Activated T-helper 17 cell treated with anti-CD3 and anti-CD28 coated beads, Interleukin-2, amount 50 U/mL, for 72 hours (primary cell): ENCODE results near the gene IL2RA. TPM values are rescaled to one million over a fixed set of nuclear protein-coding genes. Genes with fewer than 3 reads are reported as not detected.

ENCODE experiments used
- ATAC-seq: fragments of 150-1000 bp; cut with Tn5 transposase; replicated peaks from 2 replicates; pipeline ENCODE4 v1.10.0; 2021; ENCODE audit warnings: mild to moderate bottlenecking, moderate library complexity
- H3K27ac Mint-ChIP-seq: one replicate; pipeline ENCODE4 v1.8.0; 2022; ENCODE audit warnings: mixed read lengths
- H3K27me3 Mint-ChIP-seq: one replicate; pipeline ENCODE4 v1.8.0; 2022; ENCODE audit warnings: mixed read lengths
- H3K36me3 Mint-ChIP-seq: one replicate; pipeline ENCODE4 v1.8.0; 2022; ENCODE audit warnings: low read depth, mild to moderate bottlenecking, mixed read lengths
- H3K4me1 Mint-ChIP-seq: one replicate; pipeline ENCODE4 v1.8.0; 2022; ENCODE audit warnings: mixed read lengths
- H3K4me3 Mint-ChIP-seq: one replicate; pipeline ENCODE4 v1.8.0; 2022; ENCODE audit warnings: mild to moderate bottlenecking, mixed read lengths
- H3K9me3 Mint-ChIP-seq: one replicate; pipeline ENCODE4 v1.8.0; 2022; ENCODE audit warnings: mixed read lengths
- total RNA-seq, 2 donors: library from RNA; stranded (reverse); gene quantifications; one replicate each; pipeline ENCODE4 v1.2.3, GENCODE V29; 2022

IL2RA gene
- total RNA-seq, 2 donors from 2014 or later: 1,342 to 1,348 TPM

DNA sequence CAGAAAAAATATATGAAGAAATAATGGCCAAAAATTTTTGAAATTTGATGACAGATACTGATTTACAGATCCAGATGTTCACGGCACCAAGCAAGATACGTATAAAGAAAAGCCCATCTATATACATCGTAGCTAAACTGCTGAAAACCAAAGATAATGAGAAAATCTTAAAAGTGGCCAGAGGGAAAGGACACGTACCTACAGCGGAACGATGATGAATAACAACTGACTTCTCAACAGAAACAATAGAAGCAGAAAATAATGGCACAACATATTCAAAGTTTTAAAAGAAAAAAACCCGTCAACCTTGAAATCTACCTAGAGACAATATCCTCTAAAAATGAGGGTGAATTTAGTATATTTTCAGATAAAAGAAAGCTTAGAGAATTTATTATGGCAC, 31.9 kb downstream of the IL2RA start:
- no peak for ATAC-seq
- Mint-ChIP-seq H3K4me1 (peaks cover 38% of the 10 kb centered on the region), H3K27ac (peak overlapping the region; percentile 30), H3K9me3 (no peaks in the 10 kb centered on the region), H3K4me3 (peak overlapping the region; percentile 9), H3K27me3 (no peaks in the 10 kb centered on the region), H3K36me3 (peaks cover 100% of the 10 kb centered on the region)

DNA sequence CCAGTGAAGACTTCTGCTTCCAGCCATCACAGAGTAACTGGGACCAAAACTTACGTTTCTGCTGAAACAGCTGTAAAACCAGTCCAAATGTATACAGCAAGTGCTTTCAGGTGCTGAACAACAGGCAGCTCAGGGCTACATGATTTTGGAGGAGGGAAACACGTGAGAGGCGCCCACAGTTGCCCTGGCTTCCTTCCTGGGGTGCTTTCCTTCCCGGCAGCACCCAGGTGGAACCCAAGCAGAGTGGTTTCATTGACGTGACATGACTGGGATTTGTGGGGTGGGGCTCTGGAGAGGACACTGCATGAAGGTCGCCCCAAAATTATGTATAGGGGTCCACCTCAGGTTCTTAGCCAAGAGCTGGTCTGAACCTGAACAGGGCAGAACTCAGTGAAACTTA, 34.2 kb downstream of the IL2RA start:
- Mint-ChIP-seq H3K27ac (peak overlapping the region; percentile 62), H3K4me3 (peak overlapping the region; percentile 23), H3K9me3 (no peaks in the 10 kb centered on the region), H3K4me1 (peaks cover 40% of the 10 kb centered on the region), H3K27me3 (no peaks in the 10 kb centered on the region), H3K36me3 (peaks cover 100% of the 10 kb centered on the region)
- no peak for ATAC-seq

DNA sequence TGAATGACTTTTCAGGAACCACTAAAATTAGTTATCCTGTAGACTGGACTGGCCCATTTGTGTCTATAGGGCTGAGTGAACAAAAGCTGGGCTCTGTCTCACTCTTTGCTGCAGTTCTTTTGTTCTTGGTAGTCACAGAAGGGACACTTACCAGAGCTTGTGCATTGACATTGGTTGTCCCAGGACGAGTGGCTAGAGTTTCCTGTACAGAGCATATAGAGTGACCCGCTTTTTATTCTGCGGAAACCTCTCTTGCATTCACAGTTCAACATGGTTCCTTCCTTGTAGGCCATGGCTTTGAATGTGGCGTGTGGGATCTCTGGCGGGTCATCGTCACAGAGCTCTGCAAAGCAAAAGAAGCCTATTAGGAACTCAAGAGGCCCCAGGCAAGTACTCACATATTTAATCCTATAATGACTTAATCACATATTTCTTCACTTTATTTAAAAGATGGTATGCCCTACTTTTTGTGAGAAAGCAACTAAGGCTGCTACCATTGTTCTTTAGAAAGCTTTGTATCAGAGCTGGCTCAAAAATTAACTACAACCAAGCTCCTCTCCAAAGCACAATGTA, 36.4 kb downstream of the IL2RA start:
- H3K4me3 Mint-ChIP-seq: no peak overlapping the region
- no peak for ATAC-seq
- peaks cover 100% of the 10 kb centered on the region for H3K36me3 Mint-ChIP-seq
- H3K27ac Mint-ChIP-seq: peak overlapping the region; percentile 62
- H3K27me3 Mint-ChIP-seq: no peaks in the 10 kb centered on the region
- H3K4me1 Mint-ChIP-seq: peaks cover 56% of the 10 kb centered on the region
- no peaks in the 10 kb centered on the region for H3K9me3 Mint-ChIP-seq

DNA sequence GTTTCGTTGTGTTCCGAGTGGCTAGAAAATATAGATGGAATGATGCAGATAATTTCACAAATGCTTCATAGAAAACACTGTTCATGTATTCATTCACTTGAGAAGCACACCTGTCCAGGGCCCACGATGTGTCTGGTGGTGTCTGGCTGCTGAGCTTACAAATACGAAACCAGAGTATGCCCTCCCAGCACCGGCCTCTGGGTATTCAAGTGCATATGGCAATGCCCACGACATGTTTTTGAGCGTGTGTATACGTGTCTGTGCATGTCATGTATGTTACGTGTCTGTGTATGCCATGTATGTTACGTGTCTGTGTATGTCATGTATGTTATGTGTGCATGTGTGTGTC, 37.9 kb downstream of the IL2RA start:
- Mint-ChIP-seq H3K27ac (peak overlapping the region; percentile 99), H3K36me3 (peaks cover 100% of the 10 kb centered on the region), H3K27me3 (no peaks in the 10 kb centered on the region), H3K9me3 (no peaks in the 10 kb centered on the region), H3K4me3 (peak overlapping the region; percentile 26), H3K4me1 (peaks cover 52% of the 10 kb centered on the region)
- no peak for ATAC-seq

DNA sequence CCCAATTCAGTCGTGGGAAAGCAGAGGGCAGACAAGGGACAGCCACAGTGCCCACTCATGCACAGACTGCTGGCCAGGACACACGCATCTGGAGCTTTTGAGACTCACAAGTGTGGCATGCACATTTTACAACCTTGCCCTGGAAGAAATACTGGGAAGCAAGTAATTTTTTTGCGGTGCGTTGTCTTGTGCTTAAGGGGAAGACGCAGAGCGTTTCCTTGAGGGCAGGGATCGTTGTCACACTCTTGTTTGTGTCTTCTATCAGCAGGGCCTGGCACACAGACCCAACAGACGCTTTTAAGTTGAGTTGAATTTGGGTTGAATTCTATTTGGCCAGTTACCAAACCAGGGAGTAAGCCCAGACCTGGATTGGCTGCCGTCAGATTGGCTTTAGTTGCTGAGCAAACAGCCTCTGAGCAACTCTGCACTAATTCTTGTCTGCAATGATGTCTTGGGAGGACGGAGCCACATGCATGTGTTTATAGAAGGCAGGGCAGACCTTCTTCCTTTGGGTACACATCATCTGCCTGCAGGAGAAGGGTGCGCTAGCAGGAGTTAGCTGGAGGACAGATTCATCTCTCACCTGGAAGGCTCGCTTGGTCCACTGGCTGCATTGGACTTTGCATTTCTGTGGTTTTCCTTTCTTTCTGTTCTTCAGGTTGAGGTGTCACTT, 38.4 kb downstream of the IL2RA start:
- no peak for ATAC-seq
- Mint-ChIP-seq H3K4me3 (peak overlapping the region; percentile 26), H3K9me3 (peaks cover 5% of the 10 kb centered on the region), H3K4me1 (peaks cover 57% of the 10 kb centered on the region), H3K27me3 (no peaks in the 10 kb centered on the region), H3K36me3 (peaks cover 100% of the 10 kb centered on the region), H3K27ac (peak overlapping the region; percentile 99)

DNA sequence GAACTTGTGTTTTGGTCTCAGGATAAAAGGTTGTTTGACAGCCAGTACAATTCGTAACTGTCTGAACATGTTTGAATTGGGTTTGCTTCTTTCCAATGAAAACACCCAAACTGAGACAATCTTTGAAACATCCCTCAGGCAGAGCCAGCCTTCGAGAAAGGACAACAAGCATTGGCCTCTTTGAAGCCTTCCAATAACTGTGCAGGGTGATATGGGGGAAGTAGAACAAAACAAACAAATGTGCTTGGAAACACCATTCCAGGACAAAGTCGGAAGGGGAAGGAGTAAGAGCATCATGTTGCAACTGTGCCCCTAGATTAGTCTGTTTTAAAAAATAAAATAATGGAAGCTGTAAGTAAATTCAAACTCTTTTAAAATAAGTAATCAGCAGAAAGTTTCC, 39.5 kb downstream of the IL2RA start:
- peaks cover 54% of the 10 kb centered on the region for H3K4me1 Mint-ChIP-seq
- H3K4me3 Mint-ChIP-seq: peak overlapping the region; percentile 39
- no peak for ATAC-seq
- peak overlapping the region; percentile 99 for H3K27ac Mint-ChIP-seq
- peaks cover 5% of the 10 kb centered on the region for H3K9me3 Mint-ChIP-seq
- H3K27me3 Mint-ChIP-seq: no peaks in the 10 kb centered on the region
- peaks cover 100% of the 10 kb centered on the region for H3K36me3 Mint-ChIP-seq

DNA sequence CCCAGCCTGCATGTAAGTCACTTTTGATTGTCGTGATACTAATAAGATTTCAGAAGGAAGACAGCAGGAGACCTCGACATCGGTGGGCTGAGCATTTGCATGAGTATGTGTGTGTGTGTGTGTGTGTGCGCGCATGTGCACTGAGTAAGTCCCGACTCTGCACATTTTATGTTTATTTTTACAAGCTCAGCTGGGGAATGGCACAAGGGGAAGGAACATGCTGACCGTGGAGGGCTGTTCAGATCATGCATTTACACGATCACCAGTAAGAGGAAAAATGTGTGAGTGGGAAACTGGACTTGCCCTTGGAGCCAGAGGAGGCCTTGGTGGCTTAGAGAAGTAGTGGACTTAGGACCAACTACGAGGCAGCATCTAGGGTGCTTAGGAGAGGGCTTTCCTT, 41.3 kb downstream of the IL2RA start:
- no peaks in the 10 kb centered on the region for H3K27me3 Mint-ChIP-seq
- peaks cover 5% of the 10 kb centered on the region for H3K9me3 Mint-ChIP-seq
- H3K27ac Mint-ChIP-seq: peak overlapping the region; percentile 99
- H3K4me1 Mint-ChIP-seq: peaks cover 47% of the 10 kb centered on the region
- peak overlapping the region; percentile 65 for H3K4me3 Mint-ChIP-seq
- no peak for ATAC-seq
- peaks cover 100% of the 10 kb centered on the region for H3K36me3 Mint-ChIP-seq

DNA sequence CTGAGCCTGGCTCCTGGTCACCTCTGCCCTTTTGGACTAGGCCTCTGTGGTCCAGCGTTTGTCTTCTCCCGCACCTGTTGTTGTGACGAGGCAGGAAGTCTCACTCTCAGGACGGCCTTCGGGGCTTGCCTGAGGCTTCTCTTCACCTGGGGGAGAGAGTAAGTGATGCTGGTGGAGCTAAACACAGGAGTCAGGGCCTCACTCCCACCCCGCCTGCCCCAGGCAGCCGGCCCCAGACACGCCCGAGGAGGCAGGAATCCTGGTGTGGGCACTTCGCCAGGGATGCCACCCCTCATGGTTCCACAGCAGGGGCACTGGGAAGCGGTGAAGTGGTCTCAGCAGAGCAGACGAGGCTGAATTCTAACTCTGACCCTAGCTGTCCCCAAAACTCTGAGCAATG, 42.4 kb downstream of the IL2RA start:
- Mint-ChIP-seq H3K4me3 (peak overlapping the region; percentile 65), H3K27ac (peak overlapping the region; percentile 99), H3K36me3 (peaks cover 100% of the 10 kb centered on the region), H3K27me3 (no peaks in the 10 kb centered on the region), H3K9me3 (peaks cover 5% of the 10 kb centered on the region), H3K4me1 (peaks cover 55% of the 10 kb centered on the region)
- peak; percentile 11 for ATAC-seq

DNA sequence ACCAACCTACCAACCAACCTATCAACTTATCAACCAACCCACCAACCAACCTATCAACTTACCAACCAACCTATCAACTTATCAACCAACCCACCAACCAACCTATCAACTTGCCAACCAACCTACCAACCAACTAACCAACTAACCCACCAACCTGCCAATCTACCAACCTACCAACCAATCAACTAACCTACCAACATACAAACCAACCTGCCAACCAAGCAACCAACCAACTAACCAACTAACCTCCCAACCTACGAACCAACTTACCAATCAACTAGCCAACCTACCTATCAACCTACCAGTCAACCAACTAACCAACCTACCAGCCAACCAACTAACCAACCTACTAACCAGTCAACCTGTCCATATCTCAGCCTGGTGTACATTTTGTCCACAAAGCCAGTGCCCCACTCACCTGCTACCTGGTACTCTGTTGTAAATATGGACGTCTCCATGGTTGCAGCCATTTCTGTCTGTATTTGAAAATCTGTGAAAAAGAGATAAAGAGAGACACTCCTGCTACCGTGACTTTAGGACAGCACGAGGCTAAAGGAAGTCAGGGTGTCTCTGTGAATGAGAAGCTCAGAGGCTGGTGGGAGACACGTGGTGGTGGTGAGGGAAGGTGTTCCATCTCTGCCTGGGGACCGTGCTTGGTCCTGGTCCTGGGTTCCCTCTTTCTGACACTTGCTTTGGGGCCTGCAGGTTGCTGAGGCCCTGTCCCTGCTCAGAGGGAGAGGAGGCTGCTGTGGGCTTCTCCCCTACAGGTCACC, 43.0 kb downstream of the IL2RA start:
- Mint-ChIP-seq H3K9me3 (peaks cover 5% of the 10 kb centered on the region), H3K27ac (peak overlapping the region; percentile 99), H3K4me1 (peaks cover 56% of the 10 kb centered on the region), H3K36me3 (peaks cover 100% of the 10 kb centered on the region), H3K4me3 (peak overlapping the region; percentile 65), H3K27me3 (no peaks in the 10 kb centered on the region)
- peak; percentile 2 for ATAC-seq

DNA sequence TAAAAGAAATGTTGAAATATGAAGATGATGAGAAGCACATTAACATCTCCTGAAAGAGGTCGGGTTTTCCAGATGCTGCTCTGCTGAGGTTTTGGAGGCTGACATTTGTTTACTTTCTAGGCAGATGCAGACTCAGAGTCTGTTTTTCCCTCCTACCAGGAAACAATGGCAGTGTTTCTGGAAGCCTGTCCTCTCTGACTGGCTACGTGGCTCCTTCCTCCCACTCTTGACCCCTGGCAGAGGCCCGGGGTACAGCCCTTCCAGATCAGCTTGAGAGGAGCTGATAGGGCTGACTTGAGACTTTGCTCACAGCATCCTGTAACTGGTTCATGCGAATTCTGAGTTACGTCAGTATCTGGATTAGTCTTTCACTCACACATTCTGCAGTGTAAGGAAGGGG, 43.7 kb downstream of the IL2RA start:
- H3K27ac Mint-ChIP-seq: peak overlapping the region; percentile 99
- H3K27me3 Mint-ChIP-seq: no peaks in the 10 kb centered on the region
- peaks cover 100% of the 10 kb centered on the region for H3K36me3 Mint-ChIP-seq
- peak overlapping the region; percentile 65 for H3K4me3 Mint-ChIP-seq
- H3K4me1 Mint-ChIP-seq: peaks cover 53% of the 10 kb centered on the region
- peaks cover 5% of the 10 kb centered on the region for H3K9me3 Mint-ChIP-seq
- no peak for ATAC-seq

DNA sequence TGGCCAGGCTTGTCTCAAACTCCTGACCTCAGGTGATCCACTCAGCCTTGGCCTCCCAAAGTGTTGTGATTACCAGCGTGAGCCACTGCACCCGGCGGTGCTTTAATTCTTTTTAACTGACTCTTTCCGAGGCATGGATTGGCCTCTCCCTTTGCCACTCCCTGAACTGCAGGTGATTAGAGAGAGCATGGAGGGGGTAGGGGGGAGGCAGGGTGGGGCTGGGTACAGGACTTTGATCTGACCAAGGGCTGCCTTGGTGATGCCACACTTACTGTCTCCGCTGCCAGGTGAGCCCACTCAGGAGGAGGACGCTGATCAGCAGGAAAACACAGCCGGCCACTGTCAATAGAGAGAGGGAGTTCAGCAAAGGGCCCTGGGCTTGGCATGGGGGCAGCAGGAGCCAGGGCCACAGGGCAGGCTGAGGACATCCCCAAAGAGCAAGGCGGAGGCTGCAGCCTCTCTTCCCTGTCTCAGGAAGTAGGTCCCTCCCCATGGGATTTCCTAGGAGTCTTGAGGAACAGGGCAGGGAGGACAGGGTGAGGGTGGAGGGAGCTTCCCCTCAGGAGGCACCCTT, 44.3 kb downstream of the IL2RA start:
- peaks cover 53% of the 10 kb centered on the region for H3K4me1 Mint-ChIP-seq
- no peak for ATAC-seq
- no peaks in the 10 kb centered on the region for H3K27me3 Mint-ChIP-seq
- H3K36me3 Mint-ChIP-seq: peaks cover 100% of the 10 kb centered on the region
- H3K27ac Mint-ChIP-seq: peak overlapping the region; percentile 99
- H3K4me3 Mint-ChIP-seq: no peak overlapping the region
- H3K9me3 Mint-ChIP-seq: peaks cover 5% of the 10 kb centered on the region

DNA sequence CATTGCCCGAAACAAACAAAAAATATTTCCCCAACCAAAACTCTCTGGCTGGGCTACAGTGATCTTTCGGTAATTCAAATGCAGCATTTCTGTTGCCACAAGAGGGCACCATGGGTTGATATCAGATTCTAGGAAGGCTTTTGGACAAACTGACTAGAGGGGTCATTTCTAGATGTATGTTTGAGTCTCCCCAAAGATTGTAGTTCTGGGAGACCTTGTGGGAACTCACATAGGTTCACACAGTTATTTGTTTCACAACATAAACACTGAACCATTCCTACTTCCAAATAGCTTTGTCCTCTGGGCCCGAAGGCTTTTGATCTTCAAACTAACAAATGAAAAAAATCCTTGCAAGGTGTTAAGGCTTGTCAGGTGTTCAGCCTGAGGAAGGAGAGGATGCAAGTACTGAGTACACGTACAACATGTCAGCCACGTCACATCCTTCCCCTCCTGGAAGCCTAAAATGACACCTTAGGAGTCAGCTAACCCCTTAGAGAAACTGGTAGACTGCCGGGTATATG, 47.9 kb downstream of the IL2RA start:
- Mint-ChIP-seq H3K4me1 (peaks cover 52% of the 10 kb centered on the region), H3K36me3 (peaks cover 96% of the 10 kb centered on the region), H3K27me3 (no peaks in the 10 kb centered on the region), H3K9me3 (peaks cover 5% of the 10 kb centered on the region), H3K27ac (peak overlapping the region; percentile 99), H3K4me3 (peak overlapping the region; percentile 62)
- ATAC-seq: peak; percentile 71

DNA sequence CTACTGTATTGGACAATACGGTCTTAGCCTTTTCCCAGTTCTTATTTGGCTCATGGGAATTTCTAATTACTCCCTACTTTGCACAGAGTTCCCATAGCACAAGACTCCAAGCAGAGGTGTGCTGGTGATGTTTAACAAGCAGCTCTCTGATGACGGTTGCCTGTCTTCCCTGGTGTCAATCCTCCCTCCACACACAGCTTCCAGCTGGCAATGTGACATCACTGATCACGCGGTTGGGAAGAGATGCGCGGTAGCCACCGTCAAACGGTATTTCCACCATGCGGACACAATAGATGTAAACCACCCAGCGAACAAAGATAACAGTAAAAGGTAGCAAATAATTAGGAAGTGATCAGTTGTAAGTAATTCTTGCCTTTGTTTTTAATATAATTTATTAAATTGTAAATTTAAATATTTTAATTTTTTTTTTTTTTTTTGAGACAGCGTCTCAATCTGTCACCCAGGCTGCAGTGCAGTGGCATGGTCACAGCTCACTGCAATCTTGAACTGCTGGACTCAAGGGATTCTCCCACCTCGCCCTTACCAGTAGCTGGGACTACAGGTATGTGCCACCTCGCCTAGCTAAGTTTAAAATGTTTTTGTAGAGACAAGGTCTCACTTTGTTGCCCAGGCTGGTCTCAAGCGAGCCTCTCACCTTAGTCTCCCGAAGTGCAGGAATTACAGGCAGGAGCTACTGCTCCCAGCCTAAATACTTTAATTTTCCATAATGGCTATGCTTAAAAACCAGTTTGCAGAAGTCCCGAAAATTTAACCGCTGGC, 48.6 kb downstream of the IL2RA start:
- H3K9me3 Mint-ChIP-seq: no peaks in the 10 kb centered on the region
- peak overlapping the region; percentile 99 for H3K27ac Mint-ChIP-seq
- peaks cover 50% of the 10 kb centered on the region for H3K4me1 Mint-ChIP-seq

More for the DNA sequence above, 48.6 kb downstream of the IL2RA start:
- Mint-ChIP-seq H3K4me3 (peak overlapping the region; percentile 62), H3K27me3 (no peaks in the 10 kb centered on the region), H3K36me3 (peaks cover 93% of the 10 kb centered on the region)
- no peak for ATAC-seq
